IPS-15b (cell line): ENCODE results near the gene PARP4.
"Not testable (repeated sequence)": the region's sequence is repeated elsewhere in the genome, so short reads cannot be mapped to it uniquely, and the experiment has no call there.

ENCODE experiments used
- H3K27me3 ChIP-seq: one replicate; pipeline ENCODE4 v1.6.1; 2013; ENCODE audit warnings: low read length; ENCODE audit not compliant: control insufficient read depth, insufficient read depth
- H3K36me3 ChIP-seq: one replicate; pipeline ENCODE4 v1.6.1; 2013; ENCODE audit warnings: low read length; ENCODE audit not compliant: control insufficient read depth, insufficient read depth
- H3K4me1 ChIP-seq: one replicate; pipeline ENCODE4 v1.6.1; 2013; ENCODE audit warnings: mild to moderate bottlenecking, low read length; ENCODE audit not compliant: control insufficient read depth, insufficient read depth
- H3K4me3 ChIP-seq: one replicate; pipeline ENCODE4 v1.5.1; 2013; ENCODE audit warnings: low read depth, low read length
- H3K9ac ChIP-seq: one replicate; pipeline ENCODE4 v1.6.1; 2013; ENCODE audit warnings: low read depth, mild to moderate bottlenecking, low read length
- H3K9me3 ChIP-seq: one replicate; pipeline ENCODE4 v1.6.1; 2013; ENCODE audit warnings: mild to moderate bottlenecking, low read length; ENCODE audit not compliant: control insufficient read depth, insufficient read depth

Gene PARP4

GRCh38 chr13:24463078-24463477 is 49.5 kb downstream of the PARP4 start:
- no peaks in the 10 kb centered on the region for H3K4me1 ChIP-seq
- H3K9me3 ChIP-seq, result no peaks in the 10 kb centered on the region
- peaks cover 3% of the 10 kb centered on the region for H3K36me3 ChIP-seq
- H3K4me3 ChIP-seq, result no peak overlapping the region
- no peaks in the 10 kb centered on the region for H3K27me3 ChIP-seq
- no peak overlapping the region for H3K9ac ChIP-seq

DNA sequence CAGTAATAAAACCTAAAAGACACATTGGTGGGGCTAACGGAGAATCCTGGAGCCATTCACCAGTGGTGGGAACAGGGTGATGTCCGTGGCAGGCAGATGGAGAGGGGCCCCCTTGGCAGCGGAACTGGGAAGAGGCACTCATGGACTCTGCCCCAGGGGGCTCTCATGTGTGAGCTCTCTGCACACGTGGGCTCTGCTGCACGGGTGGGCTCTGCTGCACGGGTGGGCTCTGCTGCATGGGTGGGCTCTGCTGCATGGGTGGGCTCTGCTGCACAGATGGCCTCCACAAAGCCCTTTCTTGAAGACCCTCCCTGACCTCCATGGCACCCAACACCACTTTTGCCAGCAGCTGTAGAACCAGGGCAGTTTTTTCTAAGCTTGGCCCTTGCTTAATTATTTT is 52.3 kb downstream of the PARP4 start:
- H3K9ac ChIP-seq, result no peak overlapping the region
- no peaks in the 10 kb centered on the region for H3K9me3 ChIP-seq
- peaks cover 3% of the 10 kb centered on the region for H3K36me3 ChIP-seq
- H3K27me3 ChIP-seq, result no peaks in the 10 kb centered on the region
- no peak overlapping the region for H3K4me3 ChIP-seq
- H3K4me1 ChIP-seq, result no peaks in the 10 kb centered on the region

- no peaks in the 10 kb centered on the region for H3K27me3 ChIP-seq
- no peaks in the 10 kb centered on the region for H3K4me1 ChIP-seq
- H3K36me3 ChIP-seq, result peaks cover 3% of the 10 kb centered on the region
- no peak overlapping the region for H3K4me3 ChIP-seq
- H3K9me3 ChIP-seq, result no peaks in the 10 kb centered on the region
- H3K9ac ChIP-seq, result no peak overlapping the region
Observed at GRCh38 chr13:24459726-24460125, 52.9 kb downstream of the PARP4 start.

DNA sequence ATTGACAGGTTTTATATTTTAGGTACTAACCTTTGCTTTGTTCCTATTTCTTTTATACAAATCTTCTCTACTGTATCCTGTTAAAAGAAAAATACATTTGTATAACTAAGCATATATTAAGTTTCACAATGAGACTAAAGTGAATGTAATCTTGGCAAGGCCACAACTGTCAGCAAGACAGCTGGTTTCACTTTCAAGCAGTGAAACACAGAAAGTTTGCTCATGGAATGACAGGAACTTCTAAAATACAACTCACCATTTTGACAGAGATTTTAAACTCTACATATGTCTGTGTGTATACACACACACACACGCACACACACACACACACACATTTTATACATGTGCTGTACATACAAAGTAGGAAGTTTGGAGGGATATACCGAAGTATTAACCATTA is 53.3 kb downstream of the PARP4 start:
- Histone ChIP-seq H3K36me3 (peaks cover 5% of the 10 kb centered on the region), H3K9me3 (no peaks in the 10 kb centered on the region), H3K9ac (no peak overlapping the region), H3K4me1 (no peaks in the 10 kb centered on the region), H3K4me3 (no peak overlapping the region), H3K27me3 (no peaks in the 10 kb centered on the region)

- no peak overlapping the region for H3K4me3 ChIP-seq
- no peaks in the 10 kb centered on the region for H3K9me3 ChIP-seq
- no peaks in the 10 kb centered on the region for H3K4me1 ChIP-seq
- no peak overlapping the region for H3K9ac ChIP-seq
- H3K27me3 ChIP-seq, result no peaks in the 10 kb centered on the region
- peaks cover 7% of the 10 kb centered on the region for H3K36me3 ChIP-seq
Observed at GRCh38 chr13:24458736-24459135, 53.8 kb downstream of the PARP4 start.

GRCh38 chr13:24456396-24456795 is 56.2 kb downstream of the PARP4 start:
- Histone ChIP-seq H3K36me3 (peaks cover 12% of the 10 kb centered on the region), H3K9ac (no peak overlapping the region), H3K27me3 (no peaks in the 10 kb centered on the region), H3K9me3 (no peaks in the 10 kb centered on the region), H3K4me1 (no peaks in the 10 kb centered on the region), H3K4me3 (no peak overlapping the region)

- Histone ChIP-seq H3K36me3 (peaks cover 15% of the 10 kb centered on the region), H3K4me3 (no peak overlapping the region), H3K27me3 (no peaks in the 10 kb centered on the region), H3K9me3 (no peaks in the 10 kb centered on the region), H3K4me1 (no peaks in the 10 kb centered on the region), H3K9ac (no peak overlapping the region)
Observed at GRCh38 chr13:24454056-24454455, 58.5 kb downstream of the PARP4 start.

DNA sequence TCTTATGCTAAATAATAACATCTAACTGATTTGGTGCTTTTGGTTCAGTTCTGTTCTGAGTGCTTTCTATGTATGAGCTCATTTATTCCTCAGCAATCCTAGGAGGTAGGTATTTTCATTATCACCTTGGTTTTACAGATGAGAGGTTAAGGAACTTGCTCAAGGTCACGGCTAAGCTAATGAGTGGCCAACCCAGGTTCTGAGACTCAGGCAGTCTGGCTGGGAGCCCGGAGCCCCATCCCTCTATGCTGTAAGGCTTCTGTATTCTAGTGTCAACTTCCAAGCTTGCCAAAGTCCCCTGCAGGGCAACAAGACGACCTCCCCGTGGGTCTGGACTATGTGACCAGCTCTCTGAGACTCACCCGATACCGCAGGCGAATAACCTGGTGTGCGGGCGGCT is 60.5 kb downstream of the PARP4 start:
- Histone ChIP-seq H3K9me3 (no peaks in the 10 kb centered on the region), H3K36me3 (peaks cover 15% of the 10 kb centered on the region), H3K4me3 (no peak overlapping the region), H3K4me1 (no peaks in the 10 kb centered on the region), H3K9ac (no peak overlapping the region), H3K27me3 (no peaks in the 10 kb centered on the region)

DNA sequence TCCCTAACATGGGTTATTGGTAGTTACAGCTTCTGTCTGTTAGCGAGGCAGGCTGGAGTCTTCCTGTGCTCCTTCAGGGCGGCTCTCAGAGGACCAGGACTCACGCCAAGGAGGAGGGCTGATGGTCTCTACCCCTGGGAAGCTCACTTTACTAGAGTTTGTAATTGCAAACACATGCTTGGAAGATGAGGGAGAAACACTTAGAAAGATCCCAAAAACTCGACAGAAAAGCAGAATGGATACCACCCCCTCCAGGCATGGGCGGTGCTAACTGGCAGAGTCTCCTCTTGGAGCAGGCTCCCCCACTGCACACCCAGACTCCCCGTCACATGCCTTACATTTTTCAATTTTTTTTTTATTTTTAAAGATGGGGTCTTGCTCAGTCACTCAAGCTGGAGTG is 62.0 kb downstream of the PARP4 start:
- Histone ChIP-seq H3K9ac (no peak overlapping the region), H3K9me3 (no peaks in the 10 kb centered on the region), H3K4me1 (no peaks in the 10 kb centered on the region), H3K36me3 (peaks cover 17% of the 10 kb centered on the region), H3K27me3 (no peaks in the 10 kb centered on the region), H3K4me3 (no peak overlapping the region)

GRCh38 chr13:24444851-24445250 is 67.7 kb downstream of the PARP4 start:
- not testable (repeated sequence) for H3K9ac ChIP-seq, H3K4me3 ChIP-seq, H3K36me3 ChIP-seq, H3K9me3 ChIP-seq, H3K27me3 ChIP-seq, H3K4me1 ChIP-seq

DNA sequence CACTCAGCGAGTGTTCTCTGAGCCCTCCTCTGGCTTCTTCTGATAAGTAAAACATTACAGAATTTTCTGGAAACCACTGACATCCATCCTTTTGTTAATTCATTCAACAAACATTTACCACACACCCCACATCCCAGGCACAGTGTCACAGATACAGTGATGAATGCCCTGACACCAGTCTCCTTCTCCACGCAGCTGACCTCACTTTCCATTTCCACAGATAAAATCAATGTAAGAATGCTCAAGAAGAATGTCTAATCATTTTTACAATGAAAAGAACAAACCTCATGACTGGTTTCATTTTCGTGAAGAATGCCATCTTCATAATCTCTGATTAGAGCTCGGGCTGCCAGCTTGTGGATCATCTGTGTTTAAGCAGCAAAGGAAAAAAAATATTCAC is 69.2 kb downstream of the PARP4 start:
- Histone ChIP-seq H3K9ac (no peak overlapping the region), H3K9me3 (no peaks in the 10 kb centered on the region), H3K36me3 (peaks cover 8% of the 10 kb centered on the region), H3K4me1 (peaks cover 2% of the 10 kb centered on the region), H3K27me3 (no peaks in the 10 kb centered on the region), H3K4me3 (no peak overlapping the region)

GRCh38 chr13:24426045-24426444 is 86.5 kb downstream of the PARP4 start:
- not testable (repeated sequence) for H3K36me3 ChIP-seq, H3K9me3 ChIP-seq, H3K4me3 ChIP-seq, H3K9ac ChIP-seq, H3K27me3 ChIP-seq, H3K4me1 ChIP-seq

DNA sequence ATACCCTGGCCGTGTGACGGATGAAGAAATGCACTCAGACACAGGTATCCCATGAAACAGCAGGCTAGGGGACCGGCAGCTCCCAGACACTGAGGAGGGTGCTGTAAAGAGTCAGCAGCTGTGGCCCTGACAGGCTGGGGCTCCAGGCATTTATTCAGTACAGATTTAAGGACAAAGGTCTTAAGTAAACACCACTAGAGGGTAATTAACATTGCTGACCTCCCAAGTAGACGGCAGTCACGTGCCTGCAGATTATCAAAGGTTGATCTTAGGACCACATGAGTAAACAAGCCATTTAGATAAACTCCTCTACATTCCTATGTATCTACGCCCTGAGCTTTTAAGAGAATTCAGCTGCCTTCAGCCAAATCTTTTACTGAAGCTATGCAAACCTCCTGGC is 92.9 kb downstream of the PARP4 start:
- not testable (repeated sequence) for H3K27me3 ChIP-seq, H3K9me3 ChIP-seq, H3K4me3 ChIP-seq, H3K4me1 ChIP-seq, H3K36me3 ChIP-seq, H3K9ac ChIP-seq
